Keratinocyte (primary cell): ENCODE results near the gene ATP9B. TPM values are rescaled to one million over a fixed set of nuclear protein-coding genes. Genes with fewer than 3 reads are reported as not detected.

Experiments used
- DNase-seq: peaks from one replicate; pipeline ENCODE4 v3.0.0-alpha.2; 2011; ENCODE audit warnings: low read depth, missing footprints, low spot score
- FAIRE-seq: peaks from 2 replicates; lab custom pipeline; 2011; peaks lifted over from hg19 to GRCh38; lab: Jason Lieb, UNC
- H2AFZ ChIP-seq: 2 replicates; pipeline ENCODE4 v1.6.0; 2012; ENCODE audit warnings: low read length, control low read depth, inconsistent platforms; ENCODE audit not compliant: control insufficient read depth
- H3K27ac ChIP-seq: 2 replicates; pipeline ENCODE4 v1.5.1; 2011; ENCODE audit warnings: low read length; ENCODE audit not compliant: control insufficient read depth, insufficient read depth
- H3K27me3 ChIP-seq: 3 replicates; pipeline ENCODE4 v1.6.0; 2011; ENCODE audit warnings: low read length; ENCODE audit not compliant: control insufficient read depth, insufficient read depth; ENCODE audit errors: extremely low read depth
- H3K36me3 ChIP-seq, 2 experiments: 2 replicates in 1 of 2; 3 replicates in 1 of 2; pipeline ENCODE4 v1.5.1; 2011; ENCODE audit warnings: low read length in 2 of 2, mild to moderate bottlenecking in 1 of 2; ENCODE audit not compliant: control insufficient read depth in 2 of 2, insufficient read depth in 2 of 2; ENCODE audit errors: extremely low read depth in 1 of 2
- H3K4me1 ChIP-seq: 3 replicates; pipeline ENCODE4 v1.5.1; 2011; ENCODE audit warnings: low read length; ENCODE audit not compliant: control insufficient read depth, insufficient read depth; ENCODE audit errors: extremely low read depth
- H3K4me2 ChIP-seq: 3 replicates; pipeline ENCODE4 v1.6.0; 2011; ENCODE audit warnings: low read depth, low read length; ENCODE audit not compliant: control insufficient read depth, insufficient read depth; ENCODE audit errors: extremely low read depth
- H3K4me3 ChIP-seq, 3 experiments: fragments of 200-600 bp in 1 of 3; sonication (generic) in 1 of 3; 2 replicates in 2 of 3; 3 replicates in 1 of 3; pipeline ENCODE4 v1.5.1; 2011 to 2016; ENCODE audit warnings: low read length in 3 of 3, mild to moderate bottlenecking in 3 of 3, control low read depth in 2 of 3, inconsistent platforms in 1 of 3, low read depth in 1 of 3, mixed read lengths in 1 of 3, mixed run types in 1 of 3, moderate library complexity in 1 of 3; ENCODE audit not compliant: control insufficient read depth in 2 of 3, insufficient read depth in 2 of 3; ENCODE audit errors: extremely low read depth in 1 of 3
- H3K79me2 ChIP-seq: 2 replicates; pipeline ENCODE4 v1.6.0; 2012; ENCODE audit warnings: low read length; ENCODE audit not compliant: control insufficient read depth, insufficient read depth
- H3K9ac ChIP-seq: 3 replicates; pipeline ENCODE4 v1.6.0; 2011; ENCODE audit warnings: low read length; ENCODE audit not compliant: control insufficient read depth, insufficient read depth; ENCODE audit errors: extremely low read depth
- H3K9me1 ChIP-seq: 3 replicates; pipeline ENCODE4 v1.6.0; 2011; ENCODE audit warnings: low read length; ENCODE audit not compliant: control insufficient read depth, insufficient read depth; ENCODE audit errors: extremely low read depth
- H3K9me3 ChIP-seq: 2 replicates; pipeline ENCODE4 v1.5.1; 2012; ENCODE audit warnings: low read depth, low read length; ENCODE audit not compliant: control insufficient read depth
- H4K20me1 ChIP-seq: 3 replicates; pipeline ENCODE4 v1.6.0; 2011; ENCODE audit warnings: low read length; ENCODE audit not compliant: control insufficient read depth, insufficient read depth; ENCODE audit errors: extremely low read depth
- CTCF ChIP-seq, 3 experiments: IDR thresholded peaks in 1 of 3; conservative IDR thresholded peaks in 1 of 3; optimal IDR thresholded peaks in 1 of 3; 2 replicates in 2 of 3; 3 replicates in 1 of 3; pipeline versions ENCODE3 to v1.5.1; 2011; ENCODE audit warnings: low read length in 3 of 3, mild to moderate bottlenecking in 3 of 3, moderate library complexity in 2 of 3, control low read depth in 1 of 3, inconsistent platforms in 1 of 3; ENCODE audit not compliant: insufficient read depth in 2 of 3; ENCODE audit errors: extremely low read depth in 1 of 3
- EZH2 ChIP-seq: IDR thresholded peaks from one replicate; pipeline ENCODE4 v1.6.1; 2012; ENCODE audit warnings: inconsistent platforms, mild to moderate bottlenecking, low read length, moderate library complexity
- dilution Hi-C: fragments of 300-500 bp; cut with MboI; formaldehyde crosslinking; loops from one replicate; pipeline ENCODE4 v1.7.0; 2020; ENCODE audit warnings: low sequenced_read_pairs; ENCODE audit not compliant: extremely low pct_ligation_motif_present
- polyA plus RNA-seq, 5 experiments: library from polyadenylated mRNA; depleted of rRNA in 3 of 5; stranded (reverse) in 3 of 5; stranded (forward) in 1 of 5; unstranded in 1 of 5; fragments of >200 nt; gene quantifications; 1 replicate in 1 of 5; 2 replicates in 3 of 5; 3 replicates in 1 of 5; pipeline versions ENCODE4 v1.2.1 to v1.2.3, GENCODE V29; 2011 to 2012; ENCODE audit warnings: missing spikeins in 2 of 5, low read depth in 1 of 5, low replicate concordance in 1 of 5

Gene ATP9B
- polyA plus RNA-seq, 1 donor (not counting 4 experiments of a cell fraction or from before 2014, with no cell fraction given): 16.1 TPM

DNA sequence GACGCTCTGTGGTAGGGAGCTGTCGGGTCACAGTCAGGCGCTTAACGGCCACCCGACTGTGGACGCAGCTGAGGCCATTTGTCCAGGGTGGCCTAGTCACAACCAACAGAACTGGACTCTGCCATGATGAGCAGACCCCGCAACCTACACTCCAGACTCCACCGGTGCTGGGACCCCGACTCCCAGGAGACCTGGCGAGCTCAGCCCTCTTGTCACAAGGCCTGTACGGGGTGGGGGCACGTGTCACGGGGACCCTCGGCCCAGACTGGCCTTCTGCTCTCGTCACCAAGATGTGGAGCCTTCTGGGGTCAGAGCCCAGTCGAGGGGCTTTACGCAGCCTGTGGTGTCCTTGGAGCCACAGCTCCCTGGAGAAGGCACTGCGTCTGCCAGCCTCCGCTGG lies 349.0 kb downstream of the ATP9B start:
- H3K36me3 ChIP-seq: peaks cover 0 to 8% of the 10 kb centered on the region in 2 experiments
- H3K9ac ChIP-seq: no peak overlapping the region
- dilution Hi-C loops: no loop called here
- DNase-seq: no peak
- no peak overlapping the region for H3K27ac ChIP-seq
- H4K20me1 ChIP-seq: no peaks in the 10 kb centered on the region
- no peak for FAIRE-seq
- H3K79me2 ChIP-seq: no peaks in the 10 kb centered on the region
- H3K4me1 ChIP-seq: no peaks in the 10 kb centered on the region
- H3K9me3 ChIP-seq: no peaks in the 10 kb centered on the region
- H3K4me3 ChIP-seq: no peak overlapping the region
- no peaks in the 10 kb centered on the region for H3K27me3 ChIP-seq
- no peak overlapping the region for H3K4me2 ChIP-seq
- no peaks in the 10 kb centered on the region for H3K9me1 ChIP-seq
- TF ChIP-seq CTCF (optimal IDR thresholded peaks at IDR 0.05 in 1 of 3, IDR thresholded peaks at IDR 0.05 in 1 of 3, conservative IDR thresholded peaks at IDR 0.05 in 1 of 3; ENCODE audit: extremely low read depth in 1 of 3, insufficient read depth in 2 of 3, low read length in 3 of 3): no peak
- no peak overlapping the region for H2AFZ ChIP-seq

GRCh38 chr18:79418642-79419041 lies 349.4 kb downstream of the ATP9B start:
- Histone ChIP-seq H4K20me1 (no peaks in the 10 kb centered on the region), H3K4me3 (no peak overlapping the region), H3K27me3 (no peaks in the 10 kb centered on the region), H3K4me2 (no peak overlapping the region), H3K27ac (no peak overlapping the region), H3K9me3 (no peaks in the 10 kb centered on the region), H2AFZ (no peak overlapping the region), H3K36me3 (peaks cover 0 to 8% of the 10 kb centered on the region in 2 experiments), H3K4me1 (no peaks in the 10 kb centered on the region), H3K79me2 (no peaks in the 10 kb centered on the region), H3K9ac (no peak overlapping the region), H3K9me1 (no peaks in the 10 kb centered on the region)
- FAIRE-seq (no peak), DNase-seq (no peak)
- dilution Hi-C loops: no loop called here
- TF ChIP-seq CTCF (optimal IDR thresholded peaks at IDR 0.05 in 1 of 3, IDR thresholded peaks at IDR 0.05 in 1 of 3, conservative IDR thresholded peaks at IDR 0.05 in 1 of 3; ENCODE audit: extremely low read depth in 1 of 3, insufficient read depth in 2 of 3, low read length in 3 of 3) (no peak), EZH2 (no peak)
